GM19035 (cell line): ENCODE results near the gene CDH4.

Experiments used
- ATAC-seq: cut with Tn5 transposase; IDR thresholded peaks from one replicate; pipeline ENCODE4 v1.9.1; 2021; ENCODE audit not compliant: unreplicated experiment

The CDH4 gene

GRCh38 chr20:61640131-61640870 is 388.2 kb downstream of the CDH4 start:
- ATAC-seq = no peak

- no peak for ATAC-seq
Observed at GRCh38 chr20:61640871-61641245, 388.8 kb downstream of the CDH4 start.

GRCh38 chr20:61643656-61644377 is 391.8 kb downstream of the CDH4 start:
- ATAC-seq = no peak

GRCh38 chr20:61644378-61645076 is 392.5 kb downstream of the CDH4 start:
- ATAC-seq = no peak

- ATAC-seq = no peak
Observed at GRCh38 chr20:61645732-61646131, 393.7 kb downstream of the CDH4 start.

- no peak for ATAC-seq
Observed at GRCh38 chr20:61646453-61646852, 394.4 kb downstream of the CDH4 start.

GRCh38 chr20:61646986-61647385 is 394.9 kb downstream of the CDH4 start:
- ATAC-seq = no peak

- no peak for ATAC-seq
Observed at GRCh38 chr20:61647702-61648101, 395.6 kb downstream of the CDH4 start.

GRCh38 chr20:61649105-61649859 is 397.2 kb downstream of the CDH4 start:
- no peak for ATAC-seq

GRCh38 chr20:61649860-61650162 is 397.8 kb downstream of the CDH4 start:
- no peak for ATAC-seq

GRCh38 chr20:61650912-61651733 is 399.1 kb downstream of the CDH4 start:
- no peak for ATAC-seq

- ATAC-seq = no peak
Observed at GRCh38 chr20:61652146-61652545, 400.1 kb downstream of the CDH4 start.

- no peak for ATAC-seq
Observed at GRCh38 chr20:61654726-61655125, 402.7 kb downstream of the CDH4 start.

- no peak for ATAC-seq
Observed at GRCh38 chr20:61655591-61655990, 403.5 kb downstream of the CDH4 start.

- ATAC-seq = no peak
Observed at GRCh38 chr20:61656198-61656597, 404.1 kb downstream of the CDH4 start.

- ATAC-seq = no peak
Observed at GRCh38 chr20:61657721-61658377, 405.8 kb downstream of the CDH4 start.

- ATAC-seq = no peak
Observed at GRCh38 chr20:61658563-61658962, 406.5 kb downstream of the CDH4 start.

- ATAC-seq = no peak
Observed at GRCh38 chr20:61659246-61659993, 407.4 kb downstream of the CDH4 start.

GRCh38 chr20:61659994-61660346 is 407.9 kb downstream of the CDH4 start:
- no peak for ATAC-seq
